Upper lobe of right lung (tissue), 1 donor: ENCODE measurements around the gene LRP4. TPM values are rescaled to one million over a fixed set of nuclear protein-coding genes. Genes with fewer than 3 reads are reported as not detected.
"Not testable (repeated sequence)": the region's sequence is repeated elsewhere in the genome, so short reads cannot be mapped to it uniquely, and the experiment has no call there.

Experiments
- ATAC-seq: fragments of 200-7000 bp; cut with Tn5 transposase; one replicate; pipeline ENCODE4 v1.9.1; 2020; ENCODE audit warnings: mild to moderate bottlenecking, moderate library complexity
- DNase-seq: peaks from one replicate; pipeline ENCODE4 v3.0.0-alpha.2; 2020
- H3K27ac ChIP-seq: fragments of 200-600 bp; one replicate; pipeline ENCODE4 v1.8.0; 2022
- H3K27me3 ChIP-seq: fragments of 200-600 bp; one replicate; pipeline ENCODE4 v1.8.0; 2022; ENCODE audit warnings: mild to moderate bottlenecking
- H3K36me3 ChIP-seq: fragments of 200-600 bp; one replicate; pipeline ENCODE4 v1.8.0; 2022
- H3K4me1 ChIP-seq: fragments of 200-600 bp; one replicate; pipeline ENCODE4 v1.8.0; 2022
- H3K4me3 ChIP-seq: fragments of 200-600 bp; one replicate; pipeline ENCODE4 v1.8.0; 2022; ENCODE audit warnings: mild to moderate bottlenecking
- H3K9me3 ChIP-seq: fragments of 200-600 bp; one replicate; pipeline ENCODE4 v1.8.0; 2022
- intact Hi-C: fragments of 100-400 bp; cut with DNase I; formaldehyde crosslinking; loops from one replicate; pipeline ENCODE4 v1.11.0; 2022
- total RNA-seq: library from RNA; stranded (reverse); fragmentation: NEBNext Ultra II Directional; extraction: Animal tissue kit (Norgen Biotek cat#: 25700); gene quantifications from one replicate; pipeline ENCODE4 v1.2.1, GENCODE V29; 2021
- TF ChIP-seq, protein P1 (sequence below): fragments of 200-600 bp; IDR thresholded peaks from one replicate; pipeline ENCODE4 v1.8.0; 2022; ENCODE audit warnings: antibody characterized with exemption
- donor health status: DM: no; HTN: yes; CAD: no; lungs with severe emphysema.

Gene LRP4
- total RNA-seq, 1 donor from 2014 or later: 14.0 TPM

DNA sequence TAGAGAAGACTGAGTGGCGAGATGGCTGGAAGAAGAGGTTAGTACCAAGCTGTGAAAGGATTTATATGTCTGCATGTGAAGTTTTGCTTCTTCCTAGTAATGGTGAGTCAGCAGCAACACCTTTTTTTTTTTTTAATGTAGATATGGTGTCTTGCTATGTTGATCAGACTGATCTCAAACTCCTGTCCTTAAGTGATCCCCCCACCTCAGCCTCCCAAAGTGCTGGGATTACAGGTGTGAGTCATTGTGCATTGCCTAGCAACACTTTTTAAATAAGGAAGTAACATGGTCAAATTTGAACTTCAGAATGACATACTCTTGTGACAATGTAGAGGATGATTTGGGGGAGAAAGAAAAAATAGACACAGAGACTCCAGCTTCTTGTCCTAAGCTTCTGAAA is 11.7 kb upstream of the LRP4 start:
- no peak for DNase-seq
- Histone ChIP-seq H3K9me3 (no peaks in the 10 kb centered on the region), H3K27me3 (peaks cover 3% of the 10 kb centered on the region), H3K4me1 (no peaks in the 10 kb centered on the region), H3K27ac (no peak overlapping the region), H3K4me3 (no peak overlapping the region), H3K36me3 (no peaks in the 10 kb centered on the region)
- TF ChIP-seq, protein P1, sequence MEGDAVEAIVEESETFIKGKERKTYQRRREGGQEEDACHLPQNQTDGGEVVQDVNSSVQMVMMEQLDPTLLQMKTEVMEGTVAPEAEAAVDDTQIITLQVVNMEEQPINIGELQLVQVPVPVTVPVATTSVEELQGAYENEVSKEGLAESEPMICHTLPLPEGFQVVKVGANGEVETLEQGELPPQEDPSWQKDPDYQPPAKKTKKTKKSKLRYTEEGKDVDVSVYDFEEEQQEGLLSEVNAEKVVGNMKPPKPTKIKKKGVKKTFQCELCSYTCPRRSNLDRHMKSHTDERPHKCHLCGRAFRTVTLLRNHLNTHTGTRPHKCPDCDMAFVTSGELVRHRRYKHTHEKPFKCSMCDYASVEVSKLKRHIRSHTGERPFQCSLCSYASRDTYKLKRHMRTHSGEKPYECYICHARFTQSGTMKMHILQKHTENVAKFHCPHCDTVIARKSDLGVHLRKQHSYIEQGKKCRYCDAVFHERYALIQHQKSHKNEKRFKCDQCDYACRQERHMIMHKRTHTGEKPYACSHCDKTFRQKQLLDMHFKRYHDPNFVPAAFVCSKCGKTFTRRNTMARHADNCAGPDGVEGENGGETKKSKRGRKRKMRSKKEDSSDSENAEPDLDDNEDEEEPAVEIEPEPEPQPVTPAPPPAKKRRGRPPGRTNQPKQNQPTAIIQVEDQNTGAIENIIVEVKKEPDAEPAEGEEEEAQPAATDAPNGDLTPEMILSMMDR: no peak
- intact Hi-C loops: no loop called here
- peak; percentile 37 for ATAC-seq

- H3K9me3 ChIP-seq, H3K27me3 ChIP-seq, H3K4me1 ChIP-seq, H3K36me3 ChIP-seq, H3K4me3 ChIP-seq, intact Hi-C loops, H3K27ac ChIP-seq, ATAC-seq, DNase-seq: not testable (repeated sequence)
These were observed 10.4 kb upstream of the LRP4 start for GRCh38 chr11:46928701-46929100.

DNA sequence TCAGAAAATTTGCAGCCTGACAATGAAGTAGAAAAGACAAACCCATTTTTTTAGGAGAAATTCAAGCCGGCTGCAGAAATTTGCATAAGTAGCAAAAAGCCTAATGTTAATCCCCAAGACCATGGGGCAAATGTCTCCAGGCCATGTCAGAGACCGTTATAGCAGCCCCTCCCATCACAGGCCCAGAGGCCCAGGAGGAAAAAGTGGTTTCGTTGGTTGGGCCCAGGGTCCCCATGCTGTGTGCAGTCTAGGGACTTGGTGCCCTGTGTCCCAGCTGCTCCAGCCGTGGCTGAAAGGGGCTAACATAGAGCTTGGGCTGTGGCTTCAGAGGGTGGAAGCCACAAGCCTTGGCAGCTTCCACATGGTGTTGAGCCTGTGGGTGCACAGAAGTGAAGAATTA is 9.6 kb upstream of the LRP4 start:
- H3K36me3 ChIP-seq, H3K9me3 ChIP-seq, H3K27me3 ChIP-seq, H3K4me3 ChIP-seq, ATAC-seq, intact Hi-C loops, H3K27ac ChIP-seq, H3K4me1 ChIP-seq, DNase-seq: not testable (repeated sequence)

- TF ChIP-seq, protein P1: no peak
- no peak for DNase-seq
- Histone ChIP-seq H3K27me3 (peaks cover 8% of the 10 kb centered on the region), H3K4me3 (no peak overlapping the region), H3K36me3 (no peaks in the 10 kb centered on the region), H3K9me3 (no peaks in the 10 kb centered on the region), H3K27ac (peak overlapping the region; percentile 9), H3K4me1 (peaks cover 18% of the 10 kb centered on the region)
- intact Hi-C loops: no loop called here
- no peak for ATAC-seq
These were observed 2.4 kb upstream of the LRP4 start for GRCh38 chr11:46920755-46921154.

DNA sequence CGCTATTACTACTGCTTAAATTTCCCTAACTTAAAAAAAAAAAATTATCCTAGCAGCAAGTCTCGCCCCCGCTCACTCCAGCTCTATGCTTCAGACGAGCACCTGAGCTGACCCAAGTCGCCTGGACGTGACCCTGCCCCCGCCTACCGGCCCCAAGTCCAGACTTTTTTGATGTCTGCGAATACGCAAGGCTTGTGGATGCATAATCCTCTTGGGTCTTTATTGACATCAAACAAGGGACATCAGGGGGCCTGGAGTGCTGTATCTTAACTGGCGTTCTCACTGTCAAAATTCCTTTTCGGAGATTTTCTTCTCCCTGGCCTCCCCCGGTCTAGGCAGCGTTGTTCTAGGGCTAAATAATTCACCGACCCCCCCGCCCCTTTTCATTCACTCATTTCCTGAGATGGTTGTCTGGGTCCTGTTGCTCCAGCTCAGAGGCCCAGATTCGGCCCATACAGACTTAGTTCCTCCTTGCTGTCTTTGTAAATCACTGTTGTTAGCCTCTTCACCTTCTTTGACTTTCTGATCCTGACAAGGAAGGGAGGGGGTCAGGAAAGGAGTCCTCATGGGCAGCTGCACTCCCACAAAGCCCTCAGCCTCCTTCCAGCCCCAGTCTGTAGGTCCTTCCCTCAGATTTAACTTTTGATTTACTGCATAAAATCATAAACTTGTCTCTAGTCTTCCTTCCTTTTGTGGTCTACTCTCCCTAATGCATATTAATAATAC is 601 bp upstream of the LRP4 start:
- TF ChIP-seq, protein P1: no peak
- Histone ChIP-seq H3K27me3 (peaks cover 26% of the 10 kb centered on the region), H3K9me3 (no peaks in the 10 kb centered on the region), H3K4me1 (peaks cover 18% of the 10 kb centered on the region), H3K4me3 (peak overlapping the region; percentile 8), H3K27ac (peak overlapping the region; percentile 14), H3K36me3 (no peaks in the 10 kb centered on the region)
- ATAC-seq (no peak), DNase-seq (no peak)
- intact Hi-C loops: no loop called here

- H3K27ac ChIP-seq: peak overlapping the region; percentile 17
- intact Hi-C loops: no loop called here
- H3K9me3 ChIP-seq: no peaks in the 10 kb centered on the region
- H3K4me1 ChIP-seq: peaks cover 18% of the 10 kb centered on the region
- no peak for ATAC-seq
- H3K27me3 ChIP-seq: peaks cover 31% of the 10 kb centered on the region
- no peak for DNase-seq
- H3K36me3 ChIP-seq: no peaks in the 10 kb centered on the region
- peak overlapping the region; percentile 60 for H3K4me3 ChIP-seq
- TF ChIP-seq, protein P1: no peak
These were observed 628 bp downstream of the LRP4 start for GRCh38 chr11:46917762-46918082.
